K562 (cell line): ENCODE data around the gene FOXR1. TPM values are rescaled to one million over a fixed set of nuclear protein-coding genes. Genes with fewer than 3 reads are reported as not detected.

Experiments
- ARNT ChIP-seq, 2 experiments: fragments of 450-650 bp; IDR thresholded peaks; 2 replicates each; pipeline ENCODE4 v1.6.1; 2016; ENCODE audit warnings: mild to moderate bottlenecking in 1 of 2
- ATF4 ChIP-seq: fragments of 450-650 bp; formaldehyde crosslinking; IDR thresholded peaks from 2 replicates; pipeline ENCODE4 v1.4.0; 2022; ENCODE audit warnings: mild to moderate bottlenecking, moderate library complexity
- BDP1 ChIP-seq: IDR thresholded peaks from 3 replicates; pipeline ENCODE4 v1.6.1; 2011; ENCODE audit not compliant: insufficient read length, insufficient read depth
- HIVEP1 ChIP-seq: fragments of 250-450 bp; sonication (Bioruptor Pico); IDR thresholded peaks from 2 replicates; pipeline ENCODE4 v1.4.0; 2020; ENCODE audit warnings: mild to moderate bottlenecking
- MEF2D ChIP-seq: conservative IDR thresholded peaks from 2 replicates; pipeline ENCODE4 v1.6.1; 2016; ENCODE audit warnings: low read depth, missing genetic modification characterization, missing compliant biosample characterization
- NR2C2 ChIP-seq, 2 experiments: fragments of 200-800 bp in 1 of 2; sonication (Bioruptor generic) in 1 of 2; sonication (generic) in 1 of 2; formaldehyde crosslinking in 1 of 2; IDR thresholded peaks; 2 replicates each; pipeline versions ENCODE4 v1.6.1 to v1.8.0; 2016 to 2022; ENCODE audit warnings: mild to moderate bottlenecking in 1 of 2, missing compliant biosample characterization in 1 of 2, missing genetic modification characterization in 1 of 2, missing genetic modification reagents in 1 of 2
- PATZ1 ChIP-seq: fragments of 250-450 bp; sonication (Bioruptor Pico); IDR thresholded peaks from 2 replicates; pipeline ENCODE4 v1.5.0; 2020; ENCODE audit warnings: mild to moderate bottlenecking, borderline replicate concordance
- PHB ChIP-seq: fragments of 250-450 bp; sonication (Bioruptor Pico); IDR thresholded peaks from 2 replicates; pipeline ENCODE4 v1.5.0; 2021
- PML ChIP-seq: IDR thresholded peaks from 2 replicates; pipeline ENCODE4 v1.6.1; 2012; ENCODE audit warnings: low read length, inconsistent platforms
- SMARCA4 ChIP-seq: fragments of 450-650 bp; IDR thresholded peaks from 2 replicates; pipeline ENCODE4 v1.6.1; 2016
- SREBF1 ChIP-seq: fragments of 150-350 bp; IDR thresholded peaks from 2 replicates; pipeline ENCODE4 v1.6.1; 2014; ENCODE audit warnings: antibody characterized with exemption, low read depth, low read length, borderline replicate concordance
- TARDBP ChIP-seq: fragments of 450-650 bp; IDR thresholded peaks from 2 replicates; pipeline ENCODE4 v1.6.1; 2016
- TFE3 ChIP-seq: fragments of 450-650 bp; formaldehyde crosslinking; IDR thresholded peaks from 2 replicates; pipeline ENCODE4 v1.4.0; 2020; ENCODE audit warnings: mild to moderate bottlenecking, mixed read lengths
- ZBTB11 ChIP-seq, 3 experiments: fragments of 200-800 bp in 1 of 3; fragments of 250-450 bp in 1 of 3; fragments of 450-650 bp in 1 of 3; sonication (Bioruptor Pico) in 1 of 3; sonication (Bioruptor generic) in 1 of 3; formaldehyde crosslinking in 1 of 3; IDR thresholded peaks; 2 replicates each; pipeline versions ENCODE4 v1.6.1 to v1.8.0; 2016 to 2022; ENCODE audit warnings: mild to moderate bottlenecking in 2 of 3, missing genetic modification characterization in 2 of 3, missing compliant biosample characterization in 1 of 3, moderate library complexity in 1 of 3
- ZBTB17 ChIP-seq: fragments of 450-650 bp; formaldehyde crosslinking; IDR thresholded peaks from 2 replicates; pipeline ENCODE4 v1.4.0; 2020; ENCODE audit warnings: mild to moderate bottlenecking
- ZNF146 ChIP-seq: IDR thresholded peaks from one replicate; pipeline ENCODE4 v1.6.1; 2018; ENCODE audit warnings: missing compliant biosample characterization; ENCODE audit not compliant: unreplicated experiment
- ZNF217 ChIP-seq: sonication (generic); formaldehyde crosslinking; IDR thresholded peaks from 2 replicates; pipeline ENCODE4 v1.8.0; 2022; ENCODE audit warnings: mild to moderate bottlenecking, missing genetic modification reagents
- ZNF280B ChIP-seq: fragments of 250-450 bp; sonication (Bioruptor Pico); IDR thresholded peaks from 2 replicates; pipeline ENCODE4 v1.5.1; 2021; ENCODE audit warnings: mild to moderate bottlenecking
- ZNF436 ChIP-seq: fragments of 250-450, 450-650 bp; sonication (Bioruptor Pico); formaldehyde crosslinking; IDR thresholded peaks from 2 replicates; pipeline ENCODE4 v1.7.0; 2020; ENCODE audit warnings: mild to moderate bottlenecking
- polyA plus RNA-seq, 8 experiments: library from polyadenylated mRNA; depleted of rRNA in 4 of 8; stranded (reverse) in 5 of 8; unstranded in 3 of 8; fragments of >200 nt; fragmentation: Nextera tagmentation in 2 of 8; fragmentation: Illumina TruSeq in 1 of 8; extraction: Ambion mirVana in 2 of 8; extraction: Trizol in 1 of 8; gene quantifications; 2 replicates each; pipeline versions ENCODE4 v1.2.1 to v1.2.3, GENCODE V29; 2011 to 2014; ENCODE audit warnings: inconsistent platforms in 1 of 8, missing spikeins in 1 of 8
- total RNA-seq, 7 experiments: library from RNA; depleted of rRNA in 6 of 7; stranded (reverse); fragments of >200 nt in 6 of 7; fragmentation: Illumina TruSeq in 2 of 7; extraction: Trizol in 2 of 7; gene quantifications; 2 replicates each; pipeline versions ENCODE4 v1.2.1 to v1.2.3, GENCODE V29; 2011 to 2021; ENCODE audit warnings: low replicate concordance in 1 of 7

The FOXR1 gene
- total and polyA plus RNA-seq, 9 of the 15 experiments (the other 6 are each of a cell fraction or from before 2014, with no cell fraction given): not detected

GRCh38 chr11:119024430-119025098 is 53.0 kb downstream of the FOXR1 start (continued):
- TF ChIP-seq ZBTB17 (no peak), NR2C2 (CRISPR knock-in tag; IDR thresholded peaks at IDR 0.05) (no peak), NR2C2 (tag; IDR thresholded peaks at IDR 0.05) (peak; percentile 83), PML (0 out of 2 replicates have a peak, but pooled peaks have one; percentile 21), ZNF146 (CRISPR knock-in tag) (no peak), PHB (no peak), ARNT (IDR thresholded peaks at IDR 0.05) (no peak), BDP1 (no peak), SMARCA4 (no peak), TFE3 (CRISPR knock-in tag) (no peak), ZNF217 (CRISPR knock-in tag) (no peak), ATF4 (CRISPR knock-in tag) (no peak), ZNF280B (CRISPR knock-in tag) (no peak), ZNF436 (CRISPR knock-in tag) (no peak), SREBF1 (no peak), HIVEP1 (CRISPR knock-in tag) (no peak), MEF2D (tag) (no peak), TARDBP (no peak), PATZ1 (CRISPR knock-in tag) (no peak), ZBTB11 (CRISPR knock-in tag; IDR thresholded peaks at IDR 0.05) (no peak)
